Measurements from ENCODE around the gene MPDU1.

DNA sequence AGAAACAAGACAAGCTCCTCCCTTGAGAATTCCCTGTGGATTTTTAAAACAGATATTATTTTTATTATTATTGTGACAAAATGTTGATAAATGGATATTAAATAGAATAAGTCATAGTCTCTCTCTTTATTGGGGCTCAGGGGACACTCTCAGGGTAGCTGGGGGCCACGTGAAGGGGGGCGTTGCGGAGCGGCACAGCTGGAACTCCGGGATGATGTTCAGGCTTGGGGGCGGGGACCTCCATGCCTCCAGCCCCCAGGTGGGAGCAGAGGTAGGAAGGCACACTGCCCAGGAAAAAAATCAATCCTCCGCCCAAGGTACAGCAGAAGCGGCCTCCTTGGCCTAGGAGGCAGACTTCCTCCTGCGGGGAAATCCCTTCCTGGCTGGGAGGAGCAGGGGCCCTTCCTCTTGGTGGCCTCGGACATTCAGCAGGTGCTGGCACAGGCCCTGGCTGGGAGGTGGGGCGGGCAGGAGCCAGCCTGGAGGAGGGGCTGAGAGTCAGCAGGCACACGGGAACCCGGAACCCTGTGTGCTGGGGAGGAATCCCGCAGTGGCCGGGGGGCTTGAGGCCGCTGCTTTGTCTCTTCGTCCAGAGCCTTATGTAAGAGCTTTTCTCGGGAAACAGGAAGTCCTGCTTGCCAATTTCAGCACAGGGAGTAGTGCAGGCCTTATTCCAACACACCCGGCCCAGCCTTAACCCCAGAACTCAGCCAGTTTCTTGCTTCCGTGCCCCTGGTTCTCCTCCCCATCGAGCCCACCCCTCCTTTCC is 25.7 kb upstream of the MPDU1 start:
- TF ChIP-seq ZNF557 (CRISPR knock-in tag; IDR thresholded peaks at IDR 0.05) (no peak), RCOR2 (CRISPR knock-in tag; IDR thresholded peaks at IDR 0.05) (no peak), POLR2AphosphoS5 (IDR thresholded peaks at IDR 0.05; ENCODE audit: low read depth, low read length) (peak; percentile 65)
- TF ChIP-seq, protein P1, sequence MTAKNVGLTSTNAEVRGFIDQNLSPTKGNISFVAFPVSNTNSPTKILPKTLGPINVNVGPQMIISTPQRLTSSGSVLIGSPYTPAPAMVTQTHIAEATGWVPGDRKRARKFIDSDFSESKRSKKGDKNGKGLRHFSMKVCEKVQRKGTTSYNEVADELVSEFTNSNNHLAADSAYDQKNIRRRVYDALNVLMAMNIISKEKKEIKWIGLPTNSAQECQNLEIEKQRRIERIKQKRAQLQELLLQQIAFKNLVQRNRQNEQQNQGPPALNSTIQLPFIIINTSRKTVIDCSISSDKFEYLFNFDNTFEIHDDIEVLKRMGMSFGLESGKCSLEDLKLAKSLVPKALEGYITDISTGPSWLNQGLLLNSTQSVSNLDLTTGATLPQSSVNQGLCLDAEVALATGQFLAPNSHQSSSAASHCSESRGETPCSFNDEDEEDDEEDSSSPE (CRISPR knock-in tag; IDR thresholded peaks at IDR 0.05): 0 out of 2 replicates have a peak, but pooled peaks have one; percentile 32
- TF ChIP-seq, protein P2, sequence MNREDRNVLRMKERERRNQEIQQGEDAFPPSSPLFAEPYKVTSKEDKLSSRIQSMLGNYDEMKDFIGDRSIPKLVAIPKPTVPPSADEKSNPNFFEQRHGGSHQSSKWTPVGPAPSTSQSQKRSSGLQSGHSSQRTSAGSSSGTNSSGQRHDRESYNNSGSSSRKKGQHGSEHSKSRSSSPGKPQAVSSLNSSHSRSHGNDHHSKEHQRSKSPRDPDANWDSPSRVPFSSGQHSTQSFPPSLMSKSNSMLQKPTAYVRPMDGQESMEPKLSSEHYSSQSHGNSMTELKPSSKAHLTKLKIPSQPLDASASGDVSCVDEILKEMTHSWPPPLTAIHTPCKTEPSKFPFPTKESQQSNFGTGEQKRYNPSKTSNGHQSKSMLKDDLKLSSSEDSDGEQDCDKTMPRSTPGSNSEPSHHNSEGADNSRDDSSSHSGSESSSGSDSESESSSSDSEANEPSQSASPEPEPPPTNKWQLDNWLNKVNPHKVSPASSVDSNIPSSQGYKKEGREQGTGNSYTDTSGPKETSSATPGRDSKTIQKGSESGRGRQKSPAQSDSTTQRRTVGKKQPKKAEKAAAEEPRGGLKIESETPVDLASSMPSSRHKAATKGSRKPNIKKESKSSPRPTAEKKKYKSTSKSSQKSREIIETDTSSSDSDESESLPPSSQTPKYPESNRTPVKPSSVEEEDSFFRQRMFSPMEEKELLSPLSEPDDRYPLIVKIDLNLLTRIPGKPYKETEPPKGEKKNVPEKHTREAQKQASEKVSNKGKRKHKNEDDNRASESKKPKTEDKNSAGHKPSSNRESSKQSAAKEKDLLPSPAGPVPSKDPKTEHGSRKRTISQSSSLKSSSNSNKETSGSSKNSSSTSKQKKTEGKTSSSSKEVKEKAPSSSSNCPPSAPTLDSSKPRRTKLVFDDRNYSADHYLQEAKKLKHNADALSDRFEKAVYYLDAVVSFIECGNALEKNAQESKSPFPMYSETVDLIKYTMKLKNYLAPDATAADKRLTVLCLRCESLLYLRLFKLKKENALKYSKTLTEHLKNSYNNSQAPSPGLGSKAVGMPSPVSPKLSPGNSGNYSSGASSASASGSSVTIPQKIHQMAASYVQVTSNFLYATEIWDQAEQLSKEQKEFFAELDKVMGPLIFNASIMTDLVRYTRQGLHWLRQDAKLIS (CRISPR knock-in tag; IDR thresholded peaks at IDR 0.05): no peak

All from HepG2 (cell line).